D721Med (cell line): ENCODE results near the gene GLI3.

ENCODE experiments used
- DNase-seq: peaks from one replicate; pipeline ENCODE4 v3.0.0; 2011; ENCODE audit warnings: low spot score; ENCODE audit not compliant: insufficient read length
- FAIRE-seq: peaks from 2 replicates; lab custom pipeline; 2011; peaks lifted over from hg19 to GRCh38; lab: Jason Lieb, UNC
- CTCF ChIP-seq: IDR thresholded peaks from 2 replicates; pipeline ENCODE4 v1.5.1; 2012; ENCODE audit warnings: mild to moderate bottlenecking, control low read depth; ENCODE audit not compliant: insufficient read depth; ENCODE audit errors: missing control alignments

GLI3 gene

GRCh38 chr7:42100156-42100508 is 136.9 kb downstream of the GLI3 start:
- no peak for TF ChIP-seq CTCF
- FAIRE-seq (no peak), DNase-seq (no peak)

GRCh38 chr7:42099470-42100155 is 137.4 kb downstream of the GLI3 start:
- no peak for DNase-seq
- no peak for FAIRE-seq
- no peak for TF ChIP-seq CTCF

- no peak for DNase-seq
- no peak for FAIRE-seq
- no peak for TF ChIP-seq CTCF
Measured at GRCh38 chr7:42099066-42099465, 137.9 kb downstream of the GLI3 start.

- FAIRE-seq, result no peak
- TF ChIP-seq CTCF, result no peak
- DNase-seq, result no peak
Measured at GRCh38 chr7:42097752-42098151, 139.3 kb downstream of the GLI3 start.

- TF ChIP-seq CTCF, result no peak
- DNase-seq (no peak), FAIRE-seq (no peak)
Measured at GRCh38 chr7:42096681-42097561, 140.1 kb downstream of the GLI3 start.

- no peak for TF ChIP-seq CTCF
- FAIRE-seq (no peak), DNase-seq (no peak)
Measured at GRCh38 chr7:42096268-42096667, 140.7 kb downstream of the GLI3 start.

GRCh38 chr7:42095791-42096190 is 141.2 kb downstream of the GLI3 start:
- TF ChIP-seq CTCF, result no peak
- no peak for DNase-seq
- FAIRE-seq, result no peak
